Stomach (tissue), 9 donors: ENCODE data around the gene SMIM11. TPM values are rescaled to one million over a fixed set of nuclear protein-coding genes. Genes with fewer than 3 reads are reported as not detected.
"Not testable (repeated sequence)": the region's sequence is repeated elsewhere in the genome, so short reads cannot be mapped to it uniquely, and the experiment has no call there.

ENCODE experiments used
- DNase-seq, 2 donors: peaks; one replicate each; pipeline versions ENCODE4 v3.0.0 to v3.0.0-alpha.2; 2013 to 2019
- H3K27ac ChIP-seq, 5 donors: fragments of 200-600 bp in 4 of 5; sonication (generic) in 4 of 5; one replicate each; pipeline ENCODE4 v1.5.1; 2013 to 2019; ENCODE audit warnings: mild to moderate bottlenecking in 1 of 5, moderate library complexity in 1 of 5
- H3K27me3 ChIP-seq, 3 donors: fragments of 200-600 bp; sonication (generic); one replicate each; pipeline ENCODE4 v1.5.1; 2017 to 2019; ENCODE audit warnings: mixed run types in 1 of 3
- H3K36me3 ChIP-seq, 4 donors: fragments of 200-600 bp; sonication (generic); 1 replicate in 3 of 4; 2 replicates in 1 of 4; pipeline ENCODE4 v1.5.1; 2016 to 2019
- H3K4me1 ChIP-seq, 4 donors: fragments of 200-600 bp; sonication (generic); one replicate each; pipeline ENCODE4 v1.5.1; 2016 to 2019
- H3K4me3 ChIP-seq, 4 donors: fragments of 200-600 bp; sonication (generic) in 3 of 4; one replicate each; pipeline ENCODE4 v1.5.1; 2016 to 2019; ENCODE audit warnings: mild to moderate bottlenecking in 1 of 4
- H3K9me3 ChIP-seq, 4 donors: fragments of 200-600 bp; sonication (generic); one replicate each; pipeline ENCODE4 v1.5.1; 2016 to 2019
- WGBS, 5 donors: extraction: QIAGEN DNeasy Blood & Tissue Kit in 3 of 5; methylation state at CpG; one replicate each; pipeline versions ENCODE4 v1.1.5 to v1.1.7; 2013 to 2018; 5-methylcytosine and 5-hydroxymethylcytosine counted together
- intact Hi-C: fragments of 100-400 bp; cut with DNase I; formaldehyde crosslinking; loops from one replicate; pipeline ENCODE4 v1.15.1; 2023; ENCODE audit warnings: low total_unique reads
- polyA plus RNA-seq, 3 donors: library from polyadenylated mRNA; stranded (reverse); fragments of 200-250 nt; gene quantifications; one replicate each; pipeline ENCODE4 v1.2.3, GENCODE V29; 2013
- total RNA-seq, 5 donors: library from RNA; depleted of rRNA; stranded (reverse); fragments of >200 nt; gene quantifications; one replicate each; pipeline versions ENCODE4 v1.1.0 to v1.2.3, GENCODE V29; 2014 to 2016
- donor health status: healthy with polysubstance abuse.
- donor health status: Bipolar disorder and iron deficiency.
- donor health status: healthy.

Gene SMIM11
- total and polyA plus RNA-seq, 8 donors: 1.2 to 29.5 (median 16.2) TPM; not detected in 1

DNA sequence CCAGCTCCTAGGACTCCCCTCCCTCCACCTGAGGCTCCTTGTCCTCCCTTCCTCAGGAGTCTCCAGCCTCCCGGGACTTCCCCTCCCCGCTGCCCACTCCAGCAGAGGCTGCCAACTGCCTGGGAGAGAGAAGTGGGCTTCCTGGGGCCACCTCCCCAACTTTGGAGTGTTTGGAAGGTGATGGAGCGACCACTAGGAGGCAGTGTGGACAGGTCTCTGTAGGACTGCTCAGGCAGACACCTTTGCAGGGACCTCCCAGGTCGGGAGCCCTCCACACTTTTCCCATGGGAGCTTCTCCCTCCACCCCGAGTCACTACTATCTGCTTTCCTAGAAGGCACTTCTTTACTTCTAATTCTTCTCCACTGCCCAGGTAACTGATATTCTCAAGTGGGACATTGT, 29.4 kb downstream of the SMIM11 start:
- H3K27me3 ChIP-seq, H3K4me3 ChIP-seq, intact Hi-C loops, H3K4me1 ChIP-seq, H3K36me3 ChIP-seq, DNase-seq, H3K9me3 ChIP-seq, H3K27ac ChIP-seq: not testable (repeated sequence)
- no CpG with 5 or more reads among the region's 5 CpGs for WGBS, 5 donors

DNA sequence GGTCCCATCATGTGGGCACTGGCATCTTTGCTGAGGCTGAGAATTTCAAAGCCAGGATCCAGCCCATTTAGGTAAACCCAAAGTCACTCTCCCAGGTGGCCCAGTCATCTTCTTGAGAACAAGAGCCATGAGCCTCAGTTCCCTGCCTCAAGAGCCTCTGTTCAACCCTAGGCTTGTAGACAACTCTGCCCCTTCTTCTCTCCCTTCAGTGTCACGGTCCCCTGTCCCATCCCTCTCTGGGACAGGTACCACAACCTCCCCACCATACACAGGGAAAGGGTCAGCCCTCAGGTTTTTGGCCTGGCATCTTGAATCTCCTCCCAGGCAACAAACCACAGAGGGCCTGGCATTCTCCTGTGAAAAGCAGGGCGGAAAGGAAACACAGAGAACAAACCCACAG, 30.4 kb downstream of the SMIM11 start:
- H3K36me3 ChIP-seq, DNase-seq, H3K4me1 ChIP-seq, H3K27me3 ChIP-seq, H3K4me3 ChIP-seq, H3K27ac ChIP-seq, intact Hi-C loops, H3K9me3 ChIP-seq: not testable (repeated sequence)
- no CpG with 5 or more reads among the region's 2 CpGs for WGBS, 5 donors

DNA sequence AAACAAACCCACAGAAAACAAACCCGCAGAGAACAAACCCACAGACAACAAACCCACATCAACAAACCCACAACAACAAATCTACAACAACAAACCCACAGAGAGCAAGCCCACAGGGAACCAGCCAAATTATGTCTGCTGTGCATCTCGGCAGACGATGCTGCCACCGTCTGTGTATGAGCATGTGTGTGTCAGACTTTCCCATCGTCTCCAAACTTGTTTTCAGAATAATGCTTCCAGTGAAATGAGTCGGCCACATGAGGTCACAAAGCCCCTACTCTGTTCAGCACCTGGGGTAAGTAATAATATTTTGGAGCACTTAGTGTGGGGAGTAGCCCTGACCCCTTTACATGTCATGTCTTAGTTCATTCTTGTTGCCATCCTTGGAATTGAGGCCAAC, 30.8 kb downstream of the SMIM11 start:
- H3K36me3 ChIP-seq, H3K27me3 ChIP-seq, H3K4me3 ChIP-seq, intact Hi-C loops, H3K9me3 ChIP-seq, H3K4me1 ChIP-seq, H3K27ac ChIP-seq, DNase-seq: not testable (repeated sequence)
- no CpG with 5 or more reads among the region's 6 CpGs for WGBS, 5 donors

- DNase-seq, H3K4me3 ChIP-seq, H3K36me3 ChIP-seq, H3K27ac ChIP-seq, H3K27me3 ChIP-seq, H3K9me3 ChIP-seq, intact Hi-C loops, H3K4me1 ChIP-seq: not testable (repeated sequence)
- WGBS, 5 donors: no CpG with 5 or more reads among the region's 2 CpGs
These were observed 31.4 kb downstream of the SMIM11 start for GRCh38 chr21:34406676-34407075.

DNA sequence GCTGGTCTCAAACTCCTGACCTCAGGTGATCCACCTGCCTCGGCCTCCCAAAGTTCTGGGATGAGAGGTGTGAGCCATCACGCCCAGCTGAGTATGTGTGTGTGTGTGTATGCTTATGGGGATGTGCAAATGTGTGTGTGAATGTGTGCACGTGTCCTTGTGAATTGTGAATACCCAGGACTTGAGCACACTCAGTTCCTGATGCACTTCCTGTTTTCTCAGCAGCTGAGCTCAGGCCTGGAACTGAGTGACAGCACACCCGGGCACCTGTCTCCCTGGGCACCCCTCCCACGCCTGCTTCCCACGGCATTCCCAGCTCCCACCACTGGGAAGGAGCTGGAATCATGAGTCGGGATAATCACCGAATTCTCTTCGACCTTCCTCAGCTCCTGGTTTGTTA, 32.0 kb downstream of the SMIM11 start:
- H3K9me3 ChIP-seq, intact Hi-C loops, H3K4me3 ChIP-seq, H3K27ac ChIP-seq, H3K27me3 ChIP-seq, DNase-seq, H3K4me1 ChIP-seq, H3K36me3 ChIP-seq: not testable (repeated sequence)
- no CpG with 5 or more reads among the region's 9 CpGs for WGBS, 5 donors

DNA sequence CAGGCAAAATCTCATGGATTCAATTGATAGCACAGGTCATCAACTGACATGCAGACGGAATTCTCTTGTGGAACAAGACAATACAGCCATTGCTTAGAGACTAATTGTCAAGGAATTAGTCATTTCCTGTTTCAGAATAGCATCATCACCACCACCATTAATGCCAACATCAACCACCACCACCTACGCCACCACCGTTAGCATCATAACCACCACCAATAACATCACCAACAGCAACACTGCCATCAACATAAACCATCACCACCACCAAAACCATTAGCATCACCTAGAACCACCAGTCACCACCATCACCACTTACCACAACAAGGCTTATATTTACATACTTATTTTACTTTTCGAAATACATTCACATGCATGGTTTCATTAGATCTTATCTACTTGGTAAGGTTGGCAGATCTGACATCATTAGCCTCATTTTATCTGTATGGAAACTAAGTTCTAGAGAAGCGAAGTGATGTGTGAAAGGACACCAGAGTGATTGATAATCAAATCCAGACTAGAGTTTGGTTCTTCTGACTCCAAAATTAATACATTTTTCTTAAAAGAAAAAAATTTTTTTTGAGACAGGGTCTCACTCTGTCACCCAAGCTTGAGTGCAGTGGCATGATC, 42.3 kb downstream of the SMIM11 start:
- H3K27me3 ChIP-seq, H3K4me1 ChIP-seq, H3K9me3 ChIP-seq, H3K4me3 ChIP-seq, DNase-seq, H3K36me3 ChIP-seq, H3K27ac ChIP-seq, intact Hi-C loops: not testable (repeated sequence)
- no CpG with 5 or more reads among the region's 5 CpGs for WGBS, 5 donors

DNA sequence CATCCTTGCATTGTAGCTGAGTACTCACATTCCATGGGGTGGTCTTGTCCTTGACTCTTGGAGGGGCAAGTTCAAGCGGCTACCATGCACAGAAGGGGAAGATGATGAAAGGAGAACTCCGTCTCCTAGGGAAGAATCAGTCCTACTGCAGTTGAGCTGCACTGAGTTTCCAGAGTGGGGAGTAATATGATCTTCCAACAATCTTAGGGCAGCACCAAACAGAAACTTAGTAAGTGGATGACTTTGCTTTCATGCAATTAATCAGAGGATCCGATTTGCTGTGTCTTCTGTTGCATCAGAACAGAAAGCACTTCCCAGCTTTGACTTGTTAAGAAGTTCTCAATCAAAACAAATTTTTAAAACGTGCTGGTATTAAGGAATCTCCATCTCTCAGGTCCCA, 48.5 kb downstream of the SMIM11 start, which contains the start of gene SMIM34:
Gene SMIM34, minus strand, starts transcription at position 147 of the 400 bp plus-strand sequence. Its CDS starts 112 bp downstream, at position 35.
- H3K36me3 ChIP-seq, intact Hi-C loops, DNase-seq, H3K27me3 ChIP-seq, H3K9me3 ChIP-seq, H3K4me3 ChIP-seq, H3K4me1 ChIP-seq, H3K27ac ChIP-seq: not testable (repeated sequence)
- no CpG with 5 or more reads among the region's 4 CpGs for WGBS, 5 donors

GRCh38 chr21:34427339-34427738, 52.0 kb downstream of the SMIM11 start:
- H3K4me3 ChIP-seq, H3K4me1 ChIP-seq, intact Hi-C loops, H3K9me3 ChIP-seq, DNase-seq, H3K27me3 ChIP-seq, H3K36me3 ChIP-seq, H3K27ac ChIP-seq: not testable (repeated sequence)
- no CpG with 5 or more reads among the region's 8 CpGs for WGBS, 5 donors

DNA sequence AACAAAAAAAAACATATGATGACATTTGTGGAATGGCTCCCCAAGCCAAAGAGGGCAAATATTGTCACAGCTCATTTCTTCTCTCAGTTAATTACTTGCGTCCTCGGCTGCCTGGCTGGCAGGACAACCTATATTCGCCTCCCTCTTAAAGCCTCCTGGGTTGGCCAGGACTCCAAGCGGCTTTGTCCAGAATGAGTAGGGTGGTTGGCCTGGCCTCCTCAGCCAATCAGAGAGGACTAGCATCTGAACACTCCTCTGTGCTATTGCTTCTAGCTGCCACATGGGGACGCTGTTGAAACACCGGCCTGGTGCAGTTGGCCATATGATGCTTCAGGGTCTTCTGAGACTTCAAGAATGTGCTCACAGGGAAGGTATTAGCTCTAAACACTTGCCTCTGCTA, 53.1 kb downstream of the SMIM11 start:
- DNase-seq, H3K36me3 ChIP-seq, H3K9me3 ChIP-seq, H3K27me3 ChIP-seq, H3K4me3 ChIP-seq, H3K4me1 ChIP-seq, intact Hi-C loops, H3K27ac ChIP-seq: not testable (repeated sequence)
- WGBS, 5 donors: no CpG with 5 or more reads among the region's 6 CpGs

DNA sequence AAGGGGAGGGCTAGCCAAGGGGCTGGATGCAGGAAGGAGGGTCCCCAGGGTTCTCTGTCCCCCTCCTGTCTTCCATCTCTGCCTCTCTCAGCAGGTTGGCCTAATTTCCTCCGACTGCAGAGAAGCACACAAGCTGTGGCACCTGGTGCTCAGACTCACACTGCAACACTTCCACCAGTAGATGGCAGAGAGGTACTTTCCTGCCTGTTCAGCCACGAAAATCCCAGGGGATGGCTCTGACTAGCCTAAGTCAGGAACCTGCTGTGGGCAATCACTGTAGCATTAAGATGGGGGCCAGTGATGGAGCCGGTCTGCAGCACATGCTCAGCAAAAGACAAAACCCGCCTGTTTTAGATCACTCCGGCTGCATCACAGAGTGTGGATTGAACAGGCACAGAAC, 54.4 kb downstream of the SMIM11 start:
- H3K27ac ChIP-seq, intact Hi-C loops, H3K9me3 ChIP-seq, DNase-seq, H3K27me3 ChIP-seq, H3K4me1 ChIP-seq, H3K36me3 ChIP-seq, H3K4me3 ChIP-seq: not testable (repeated sequence)
- WGBS, 5 donors: no CpG with 5 or more reads among the region's 5 CpGs
